BE2C (cell line): ENCODE data around the gene STUM.

Experiments
- DNase-seq: peaks from one replicate; pipeline ENCODE4 v3.0.0-alpha.2; 2020
- H3K27me3 ChIP-seq: fragments of 250-450 bp; sonication (Bioruptor Pico); 2 replicates; pipeline ENCODE4 v1.5.1; 2020; ENCODE audit warnings: mild to moderate bottlenecking
- H3K36me3 ChIP-seq: fragments of 250-450 bp; sonication (Bioruptor Pico); 2 replicates; pipeline ENCODE4 v1.5.1; 2020; ENCODE audit warnings: mild to moderate bottlenecking
- H3K4me1 ChIP-seq: fragments of 250-450 bp; sonication (Bioruptor Pico); 2 replicates; pipeline ENCODE4 v1.5.1; 2020
- H3K4me3 ChIP-seq: 2 replicates; pipeline ENCODE4 v1.5.1; 2011; ENCODE audit warnings: low read depth, low read length
- H3K9me3 ChIP-seq: fragments of 250-450 bp; sonication (Bioruptor Pico); 2 replicates; pipeline ENCODE4 v1.5.1; 2020
- CTCF ChIP-seq: IDR thresholded peaks from 2 replicates; pipeline ENCODE4 v1.5.1; 2012; ENCODE audit warnings: mild to moderate bottlenecking, low read depth, low read length

STUM gene

GRCh38 chr1:226574591-226575435 lies 26.2 kb downstream of the STUM start:
- no peak for TF ChIP-seq CTCF
- DNase-seq, result no peak
- no peaks in the 10 kb centered on the region for H3K27me3 ChIP-seq
- H3K9me3 ChIP-seq, result no peaks in the 10 kb centered on the region
- H3K4me3 ChIP-seq, result no peak overlapping the region
- no peaks in the 10 kb centered on the region for H3K36me3 ChIP-seq
- H3K4me1 ChIP-seq, result peaks cover 4% of the 10 kb centered on the region; the same call in 1 of the 2 replicates

DNA sequence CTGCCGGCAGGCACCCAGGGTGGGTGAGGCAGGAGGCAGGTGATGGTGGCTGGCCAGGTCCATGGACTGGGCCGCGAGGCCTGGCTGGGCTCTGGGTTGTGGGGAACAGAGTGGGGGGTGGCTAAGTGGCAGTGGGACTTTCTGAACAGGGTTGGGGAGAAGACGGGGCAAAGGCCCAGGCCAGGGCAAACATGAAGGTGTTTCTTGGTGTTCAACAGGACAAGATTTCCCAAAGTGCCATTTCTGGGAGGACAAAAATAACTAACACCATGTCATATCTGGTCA lies 26.8 kb downstream of the STUM start:
- peaks cover 4% of the 10 kb centered on the region; the same call in 1 of the 2 replicates for H3K4me1 ChIP-seq
- DNase-seq, result no peak
- H3K9me3 ChIP-seq, result no peaks in the 10 kb centered on the region
- no peak for TF ChIP-seq CTCF
- H3K27me3 ChIP-seq, result no peaks in the 10 kb centered on the region
- H3K36me3 ChIP-seq, result no peaks in the 10 kb centered on the region
- H3K4me3 ChIP-seq, result no peak overlapping the region

DNA sequence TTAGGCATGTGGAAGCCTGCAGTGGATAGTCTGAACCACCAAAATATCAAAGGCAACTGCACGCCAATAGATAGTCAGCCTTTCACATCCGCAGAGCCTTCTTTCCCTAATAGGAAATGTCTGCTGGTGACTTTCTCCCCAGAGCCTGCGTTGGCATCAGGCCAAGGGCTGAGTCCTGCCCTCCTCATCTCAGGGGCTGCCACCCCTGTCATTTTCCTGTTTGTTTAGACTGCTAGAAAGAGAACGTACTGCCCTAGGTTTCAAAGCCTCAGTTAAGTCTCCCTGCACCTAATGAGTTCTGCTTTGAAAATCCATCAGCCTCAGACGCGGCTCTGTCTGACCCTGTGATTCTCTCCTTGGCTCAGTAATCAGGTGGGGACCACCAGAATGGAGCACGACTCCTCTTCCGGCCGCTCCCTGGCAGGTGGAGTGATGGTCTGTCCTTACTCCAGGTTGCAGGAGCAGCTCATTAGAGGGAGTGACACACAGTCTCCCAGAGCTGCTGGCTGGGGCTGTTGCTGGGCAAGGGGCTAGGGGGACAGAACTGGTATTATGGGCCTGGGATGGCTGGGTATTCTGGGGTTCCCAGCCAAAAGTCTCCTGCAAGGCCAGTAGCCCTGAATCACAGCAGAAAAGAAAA lies 27.3 kb downstream of the STUM start:
- Histone ChIP-seq H3K9me3 (no peaks in the 10 kb centered on the region), H3K27me3 (no peaks in the 10 kb centered on the region), H3K36me3 (no peaks in the 10 kb centered on the region), H3K4me3 (no peak overlapping the region), H3K4me1 (peaks cover 4% of the 10 kb centered on the region; the same call in 1 of the 2 replicates)
- no peak for TF ChIP-seq CTCF
- peak; percentile 81 for DNase-seq

DNA sequence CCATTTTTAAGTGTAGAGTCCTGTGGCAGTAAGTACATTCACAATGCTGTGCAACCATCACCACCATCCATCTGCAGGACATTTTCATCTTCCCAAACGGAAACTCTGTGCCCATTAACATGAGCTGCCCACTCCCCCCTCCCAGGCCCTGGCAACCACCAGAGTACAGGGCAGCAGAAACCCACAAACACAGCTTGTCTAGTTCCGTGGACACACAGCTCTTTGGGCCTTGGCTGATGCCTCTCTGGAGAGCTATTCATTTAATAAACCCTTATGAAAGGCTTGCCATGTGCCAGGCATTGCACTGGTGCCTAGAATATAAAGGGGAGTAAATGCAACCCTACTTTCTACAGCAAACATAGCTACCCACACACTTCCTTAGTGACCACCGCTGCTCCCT lies 28.0 kb downstream of the STUM start:
- no peak for DNase-seq
- Histone ChIP-seq H3K4me3 (no peak overlapping the region), H3K36me3 (no peaks in the 10 kb centered on the region), H3K9me3 (no peaks in the 10 kb centered on the region), H3K4me1 (peaks cover 4% of the 10 kb centered on the region; the same call in 1 of the 2 replicates), H3K27me3 (no peaks in the 10 kb centered on the region)
- TF ChIP-seq CTCF, result no peak

DNA sequence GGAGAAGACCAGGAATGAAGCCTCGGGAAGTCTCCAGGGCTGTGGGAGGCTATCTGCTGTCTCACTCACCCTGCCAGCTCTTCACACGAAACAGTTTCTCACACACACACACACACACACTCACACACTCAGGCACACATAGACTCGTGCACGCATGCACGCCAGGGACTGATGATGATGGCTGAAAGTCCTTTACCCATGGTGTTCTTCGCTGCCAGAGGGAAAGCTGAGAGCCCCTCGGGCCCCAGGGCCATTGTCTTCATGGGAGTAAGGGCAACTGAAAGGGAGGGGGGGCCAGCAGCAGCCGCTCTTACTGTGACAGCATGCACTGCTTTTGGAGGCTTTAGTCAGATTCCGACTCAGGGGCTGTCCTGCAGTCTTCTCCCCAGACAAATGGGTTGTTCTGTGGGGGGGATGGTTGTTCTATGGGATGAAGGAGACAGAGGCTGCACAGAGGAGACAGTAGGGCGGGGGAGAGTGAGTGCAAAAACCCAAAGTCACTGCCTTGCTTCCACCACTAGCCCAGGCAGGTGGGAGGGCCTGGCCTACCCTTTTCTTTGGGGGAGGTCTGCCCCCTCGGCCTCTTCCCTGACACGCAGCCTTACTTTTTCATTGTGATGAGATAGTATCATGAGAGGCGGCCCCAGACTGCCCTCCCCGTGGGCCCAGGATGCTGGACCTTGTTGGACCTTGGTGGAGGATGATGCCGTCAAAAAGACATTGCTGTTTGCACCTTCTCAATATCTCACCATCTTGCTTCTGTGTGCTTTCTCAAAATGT lies 29.0 kb downstream of the STUM start:
- H3K4me1 ChIP-seq, result peaks cover 4% of the 10 kb centered on the region; the same call in 1 of the 2 replicates
- TF ChIP-seq CTCF, result no peak
- no peak overlapping the region for H3K4me3 ChIP-seq
- H3K27me3 ChIP-seq, result no peaks in the 10 kb centered on the region
- H3K9me3 ChIP-seq, result no peaks in the 10 kb centered on the region
- DNase-seq, result no peak
- H3K36me3 ChIP-seq, result no peaks in the 10 kb centered on the region
